OCI-M2 (cell line): ENCODE measurements around the gene ZNF157.
"Not testable (repeated sequence)": the region's sequence is repeated elsewhere in the genome, so short reads cannot be mapped to it uniquely, and the experiment has no call there.

Source experiments
- DNase-seq: peaks from one replicate; lab custom pipeline; 2025; ENCODE audit not compliant: unreplicated experiment; lab: John Stamatoyannopoulos, UW

The ZNF157 gene

GRCh38 chrX:47370278-47370677 lies at the start of gene ZNF157:
TSS of gene ZNF157 (plus strand) at chrX:47370578. CDS start at chrX:47370669, 91 bp downstream.
- DNase-seq, result no peak

GRCh38 chrX:47321386-47321785 lies 49.0 kb upstream of the ZNF157 start:
- DNase-seq, result no peak

GRCh38 chrX:47321823-47322371 lies 48.5 kb upstream of the ZNF157 start:
- DNase-seq, result no peak

GRCh38 chrX:47327902-47328301 lies 42.5 kb upstream of the ZNF157 start:
- no peak for DNase-seq

GRCh38 chrX:47332729-47333128 lies 37.6 kb upstream of the ZNF157 start:
- not testable (repeated sequence) for DNase-seq

GRCh38 chrX:47351706-47352105 lies 18.7 kb upstream of the ZNF157 start:
- DNase-seq, result no peak

GRCh38 chrX:47358387-47359065 lies 11.9 kb upstream of the ZNF157 start:
- DNase-seq, result no peak

GRCh38 chrX:47360423-47361179 lies 9.8 kb upstream of the ZNF157 start:
- DNase-seq, result no peak

GRCh38 chrX:47361538-47362511 lies 8.6 kb upstream of the ZNF157 start:
- no peak for DNase-seq

GRCh38 chrX:47366041-47366722 lies 4.2 kb upstream of the ZNF157 start:
- no peak for DNase-seq

GRCh38 chrX:47373198-47373597 lies 2.8 kb downstream of the ZNF157 start:
- DNase-seq, result no peak

- DNase-seq, result no peak
Observed at GRCh38 chrX:47380268-47380667, 9.9 kb downstream of the ZNF157 start.

- not testable (repeated sequence) for DNase-seq
Observed at GRCh38 chrX:47380837-47381236, 10.5 kb downstream of the ZNF157 start.

- DNase-seq, result no peak
Observed at GRCh38 chrX:47384502-47384901, 14.1 kb downstream of the ZNF157 start.

- DNase-seq, result no peak
Observed at GRCh38 chrX:47390780-47391179, 20.4 kb downstream of the ZNF157 start.

- no peak for DNase-seq
Observed at GRCh38 chrX:47413179-47413594, 42.8 kb downstream of the ZNF157 start.

GRCh38 chrX:47420265-47420664 lies 49.9 kb downstream of the ZNF157 start:
- no peak for DNase-seq

- no peak for DNase-seq
Observed at GRCh38 chrX:47420962-47421361, 50.6 kb downstream of the ZNF157 start.

GRCh38 chrX:47422444-47422843 lies 52.1 kb downstream of the ZNF157 start:
- DNase-seq, result no peak

- no peak for DNase-seq
Observed at GRCh38 chrX:47430925-47431324, 60.5 kb downstream of the ZNF157 start.
